ENCODE results near the gene PDE6D. TPM values are rescaled to one million over a fixed set of nuclear protein-coding genes. Genes with fewer than 3 reads are reported as not detected.

The PDE6D gene
- total and polyA plus RNA-seq, 2 of the 13 experiments (the other 11 are each of a cell fraction or from before 2014, with no cell fraction given): 14.1 to 23.2 TPM

GRCh38 chr2:231687133-231687852 is 93.8 kb downstream of the PDE6D start (continued):
- TF ChIP-seq ZNF687 (CRISPR knock-in tag; IDR thresholded peaks at IDR 0.05): peak; percentile 99
- no peak for TF ChIP-seq KAT2B (IDR thresholded peaks at IDR 0.05; ENCODE audit: borderline replicate concordance, low read depth, low read length)
- TF ChIP-seq NR3C1 (CRISPR knock-in tag; IDR thresholded peaks at IDR 0.05): no peak
- peak; percentile 82; the same call in 1 of the 2 replicates for TF ChIP-seq ZBTB25 (CRISPR knock-in tag; IDR thresholded peaks at IDR 0.05)
- 0 out of 2 replicates have a peak, but pooled peaks have one; percentile 19 for TF ChIP-seq HIVEP1 (CRISPR knock-in tag; IDR thresholded peaks at IDR 0.05)
- TF ChIP-seq ZNF607 (CRISPR knock-in tag; IDR thresholded peaks at IDR 0.05; ENCODE audit: borderline replicate concordance): peak; percentile 79; the same call in 1 of the 2 replicates
- TF ChIP-seq DZIP1 (CRISPR knock-in tag; IDR thresholded peaks at IDR 0.05): no peak
- TF ChIP-seq ZNF513 (CRISPR knock-in tag; conservative IDR thresholded peaks at IDR 0.05): no peak
- TF ChIP-seq ZNF234 (CRISPR knock-in tag; conservative IDR thresholded peaks at IDR 0.05): 0 out of 2 replicates have a peak, but pooled peaks have one; percentile 40
- peak; percentile 59; the same call in 1 of the 2 replicates for TF ChIP-seq ZBTB2 (CRISPR knock-in tag; IDR thresholded peaks at IDR 0.05; ENCODE audit: low read depth)
- TF ChIP-seq ZNF160 (CRISPR knock-in tag; IDR thresholded peaks at IDR 0.05): no peak
- TF ChIP-seq SP1 (IDR thresholded peaks at IDR 0.05): no peak
- no peak; the same call in 1 of the 2 replicates for TF ChIP-seq SP1 (CRISPR knock-in tag; IDR thresholded peaks at IDR 0.05)
- TF ChIP-seq ARID2 (CRISPR knock-in tag; IDR thresholded peaks at IDR 0.05; ENCODE audit: borderline replicate concordance): peak; percentile 89
- no peak for TF ChIP-seq ZFP36 (IDR thresholded peaks at IDR 0.05; ENCODE audit: borderline replicate concordance, low read depth, low read length, partially characterized antibody)
